Measurements from ENCODE around the gene ANKRD17.
"Not testable (repeated sequence)": the region's sequence is repeated elsewhere in the genome, so short reads cannot be mapped to it uniquely, and the experiment has no call there.

ANKRD17 gene

GRCh38 chr4:73231518-73232487 lies 26.8 kb downstream of the ANKRD17 start:
- DNase-seq: no peak
- Histone ChIP-seq H3K4me3 (ENCODE audit: low read depth in 1 of 2, low read length in 2 of 2) (no peak overlapping the region), H3K27me3 (ENCODE audit: insufficient read depth, low read length, poor library complexity) (no peaks in the 10 kb centered on the region), H3K9ac (ENCODE audit: low read depth, low read length) (no peak overlapping the region), H3K4me1 (ENCODE audit: insufficient read depth, low read length) (no peaks in the 10 kb centered on the region), H3K36me3 (ENCODE audit: insufficient read depth, low read length) (peaks cover 51% of the 10 kb centered on the region), H2AFZ (ENCODE audit: low read depth, low read length) (no peak overlapping the region), H3K4me2 (ENCODE audit: insufficient read depth, low read length) (no peak overlapping the region), H3K79me2 (ENCODE audit: insufficient read depth, low read length) (peaks cover 96% of the 10 kb centered on the region), H3K27ac (ENCODE audit: low read length) (no peak overlapping the region), H3K9me3 (ENCODE audit: insufficient read depth, low read length, severe bottlenecking) (no peaks in the 10 kb centered on the region), H4K20me1 (ENCODE audit: insufficient read depth, low read length) (peaks cover 24% of the 10 kb centered on the region)
- TF ChIP-seq CTCF (IDR thresholded peaks at IDR 0.05; ENCODE audit: borderline replicate concordance, extremely low read depth, low read length, poor library complexity, severe bottlenecking) (no peak), EZH2 (IDR thresholded peaks at IDR 0.05; ENCODE audit: borderline replicate concordance, low read depth, low read length, severe bottlenecking) (no peak)
- ATAC-seq (ENCODE audit: insufficient read depth, low read depth): no peak

DNA sequence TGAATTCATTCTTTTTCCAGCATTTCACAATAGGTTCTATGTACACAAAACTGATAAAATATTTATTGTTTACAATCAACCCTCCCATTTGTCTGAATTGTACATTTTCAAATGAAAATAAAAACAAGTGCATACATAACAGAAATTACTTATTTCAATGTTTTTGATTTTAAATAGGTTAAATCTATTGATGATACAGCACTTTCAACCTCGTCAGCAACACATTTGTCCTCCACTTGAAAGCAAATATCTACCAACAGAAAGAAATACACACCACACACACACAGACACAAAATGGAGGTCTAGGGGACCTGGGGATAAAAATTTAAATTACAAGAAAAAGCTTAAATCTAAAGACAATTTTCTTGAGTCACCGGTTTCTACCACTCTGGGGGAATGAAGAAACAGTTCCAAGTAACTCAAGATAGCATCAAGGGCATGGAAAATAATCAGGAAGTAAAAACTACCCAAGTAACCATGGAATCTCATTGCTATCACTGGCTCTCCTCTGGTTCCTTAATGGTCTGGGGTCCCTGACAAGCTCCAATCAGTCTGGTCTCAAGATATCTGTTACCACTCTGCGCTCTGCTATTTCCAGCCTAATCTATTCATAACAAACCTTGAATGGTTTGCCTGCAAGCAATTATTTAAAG lies 27.6 kb downstream of the ANKRD17 start:
- Histone ChIP-seq H3K36me3 (ENCODE audit: insufficient read depth, low read length) (peaks cover 43% of the 10 kb centered on the region), H3K27me3 (ENCODE audit: insufficient read depth, low read length, poor library complexity) (no peaks in the 10 kb centered on the region), H4K20me1 (ENCODE audit: insufficient read depth, low read length) (peaks cover 20% of the 10 kb centered on the region), H3K4me3 (ENCODE audit: low read depth in 1 of 2, low read length in 2 of 2) (no peak overlapping the region), H3K27ac (ENCODE audit: low read length) (no peak overlapping the region), H3K4me1 (ENCODE audit: insufficient read depth, low read length) (no peaks in the 10 kb centered on the region), H3K9me3 (ENCODE audit: insufficient read depth, low read length, severe bottlenecking) (no peaks in the 10 kb centered on the region), H3K9ac (ENCODE audit: low read depth, low read length) (no peak overlapping the region), H3K79me2 (ENCODE audit: insufficient read depth, low read length) (peaks cover 95% of the 10 kb centered on the region), H2AFZ (ENCODE audit: low read depth, low read length) (no peak overlapping the region), H3K4me2 (ENCODE audit: insufficient read depth, low read length) (no peak overlapping the region)
- TF ChIP-seq EZH2 (IDR thresholded peaks at IDR 0.05; ENCODE audit: borderline replicate concordance, low read depth, low read length, severe bottlenecking) (no peak), CTCF (IDR thresholded peaks at IDR 0.05; ENCODE audit: borderline replicate concordance, extremely low read depth, low read length, poor library complexity, severe bottlenecking) (no peak)
- no peak for ATAC-seq (ENCODE audit: insufficient read depth, low read depth)
- DNase-seq: no peak

GRCh38 chr4:73228800-73229199 lies 29.8 kb downstream of the ANKRD17 start:
- H3K27me3 ChIP-seq (ENCODE audit: insufficient read depth, low read length, poor library complexity); H4K20me1 ChIP-seq (ENCODE audit: insufficient read depth, low read length); DNase-seq; H3K4me2 ChIP-seq (ENCODE audit: insufficient read depth, low read length); H3K4me3 ChIP-seq (ENCODE audit: low read depth in 1 of 2, low read length in 2 of 2); H2AFZ ChIP-seq (ENCODE audit: low read depth, low read length); H3K27ac ChIP-seq (ENCODE audit: low read length); ATAC-seq (ENCODE audit: insufficient read depth, low read depth); H3K9ac ChIP-seq (ENCODE audit: low read depth, low read length); H3K9me3 ChIP-seq (ENCODE audit: insufficient read depth, low read length, severe bottlenecking): not testable (repeated sequence)
- Histone ChIP-seq H3K79me2 (ENCODE audit: insufficient read depth, low read length) (peaks cover 92% of the 10 kb centered on the region), H3K36me3 (ENCODE audit: insufficient read depth, low read length) (peaks cover 28% of the 10 kb centered on the region), H3K4me1 (ENCODE audit: insufficient read depth, low read length) (peaks cover 15% of the 10 kb centered on the region)

DNA sequence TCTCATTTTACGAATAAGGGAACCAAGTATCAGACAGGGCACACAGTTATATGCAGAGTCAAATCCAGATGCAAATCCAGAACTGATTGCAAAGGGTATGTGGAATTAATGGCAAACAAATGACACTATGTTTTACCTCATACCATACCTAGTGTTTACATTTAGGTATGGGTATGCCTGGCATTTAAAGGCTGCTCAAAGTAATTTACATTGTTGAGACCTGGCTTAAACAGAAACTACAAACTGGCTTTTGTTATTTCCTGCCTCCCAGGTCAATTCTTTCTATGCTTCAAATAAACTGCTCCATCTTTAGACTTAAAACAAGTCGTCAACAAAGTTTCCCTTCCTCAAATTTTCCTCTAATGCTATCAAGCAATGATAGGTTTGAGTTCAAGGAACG lies 33.7 kb downstream of the ANKRD17 start:
- Histone ChIP-seq H3K27me3 (ENCODE audit: insufficient read depth, low read length, poor library complexity) (no peaks in the 10 kb centered on the region), H4K20me1 (ENCODE audit: insufficient read depth, low read length) (no peaks in the 10 kb centered on the region; the same call in 1 of the 2 replicates), H3K9ac (ENCODE audit: low read depth, low read length) (no peak overlapping the region), H3K79me2 (ENCODE audit: insufficient read depth, low read length) (peaks cover 87% of the 10 kb centered on the region), H2AFZ (ENCODE audit: low read depth, low read length) (no peak overlapping the region), H3K36me3 (ENCODE audit: insufficient read depth, low read length) (no peaks in the 10 kb centered on the region; the same call in 1 of the 2 replicates), H3K4me2 (ENCODE audit: insufficient read depth, low read length) (no peak overlapping the region), H3K9me3 (ENCODE audit: insufficient read depth, low read length, severe bottlenecking) (no peaks in the 10 kb centered on the region), H3K27ac (ENCODE audit: low read length) (no peak overlapping the region), H3K4me3 (ENCODE audit: low read depth in 1 of 2, low read length in 2 of 2) (no peak overlapping the region), H3K4me1 (ENCODE audit: insufficient read depth, low read length) (peaks cover 43% of the 10 kb centered on the region)
- DNase-seq (no peak), ATAC-seq (ENCODE audit: insufficient read depth, low read depth) (no peak)
- no peak for TF ChIP-seq CTCF (IDR thresholded peaks at IDR 0.05; ENCODE audit: borderline replicate concordance, extremely low read depth, low read length, poor library complexity, severe bottlenecking)
- TF ChIP-seq EZH2 (IDR thresholded peaks at IDR 0.05; ENCODE audit: borderline replicate concordance, low read depth, low read length, severe bottlenecking): no peak
